ENCODE results near the gene SSC4D. TPM values are rescaled to one million over a fixed set of nuclear protein-coding genes. Genes with fewer than 3 reads are reported as not detected.
A peak's percentile ranks its signal among the peaks of the same experiment; 100 is the strongest.
"Not testable (repeated sequence)": the region's sequence is repeated elsewhere in the genome, so short reads cannot be mapped to it uniquely, and the experiment has no call there.

The SSC4D gene
- total RNA-seq, 3 donors from 2014 or later = 1.9 to 2.6 TPM; not detected in 1

GRCh38 chr7:76437873-76438272 is 28.4 kb upstream of the SSC4D start:
- H3K27ac ChIP-seq; H3K9me3 ChIP-seq; H3K4me3 ChIP-seq; H3K27me3 ChIP-seq; intact Hi-C loops (cut with DNase I; ENCODE audit: low total_unique reads); H3K4me1 ChIP-seq; H3K36me3 ChIP-seq: not testable (repeated sequence)
- DNase-seq (ENCODE audit: low spot score in 2 of 2) = peak; percentile 73 to 77
- TF ChIP-seq, protein P1, sequence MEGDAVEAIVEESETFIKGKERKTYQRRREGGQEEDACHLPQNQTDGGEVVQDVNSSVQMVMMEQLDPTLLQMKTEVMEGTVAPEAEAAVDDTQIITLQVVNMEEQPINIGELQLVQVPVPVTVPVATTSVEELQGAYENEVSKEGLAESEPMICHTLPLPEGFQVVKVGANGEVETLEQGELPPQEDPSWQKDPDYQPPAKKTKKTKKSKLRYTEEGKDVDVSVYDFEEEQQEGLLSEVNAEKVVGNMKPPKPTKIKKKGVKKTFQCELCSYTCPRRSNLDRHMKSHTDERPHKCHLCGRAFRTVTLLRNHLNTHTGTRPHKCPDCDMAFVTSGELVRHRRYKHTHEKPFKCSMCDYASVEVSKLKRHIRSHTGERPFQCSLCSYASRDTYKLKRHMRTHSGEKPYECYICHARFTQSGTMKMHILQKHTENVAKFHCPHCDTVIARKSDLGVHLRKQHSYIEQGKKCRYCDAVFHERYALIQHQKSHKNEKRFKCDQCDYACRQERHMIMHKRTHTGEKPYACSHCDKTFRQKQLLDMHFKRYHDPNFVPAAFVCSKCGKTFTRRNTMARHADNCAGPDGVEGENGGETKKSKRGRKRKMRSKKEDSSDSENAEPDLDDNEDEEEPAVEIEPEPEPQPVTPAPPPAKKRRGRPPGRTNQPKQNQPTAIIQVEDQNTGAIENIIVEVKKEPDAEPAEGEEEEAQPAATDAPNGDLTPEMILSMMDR (IDR thresholded peaks at IDR 0.05) = peak in 1 of 3 donors; percentile 49

DNA sequence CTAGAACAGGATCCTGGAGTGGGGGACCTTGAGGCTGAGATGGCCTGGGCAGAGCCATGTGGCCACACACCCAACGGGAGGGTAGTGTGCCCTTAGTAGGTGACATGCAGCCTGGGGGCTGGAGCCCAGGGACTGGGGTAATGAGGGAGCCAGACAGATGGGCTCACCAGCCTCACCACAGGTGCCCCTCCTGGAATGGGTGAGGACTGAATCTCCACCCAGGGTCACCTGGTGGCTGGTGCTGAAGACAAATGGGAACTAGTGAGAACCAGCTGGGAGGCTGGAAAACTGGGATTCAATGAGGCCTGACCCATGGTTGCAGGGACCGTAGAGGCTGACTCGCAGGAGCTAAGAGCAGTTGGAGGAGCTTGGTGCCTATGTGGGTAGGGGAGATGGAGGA is 21.3 kb upstream of the SSC4D start:
- Histone ChIP-seq H3K4me3 (no peak overlapping the region), H3K27ac (no peak overlapping the region), H3K9me3 (no peaks in the 10 kb centered on the region), H3K4me1 (no peaks in the 10 kb centered on the region), H3K36me3 (no peaks in the 10 kb centered on the region), H3K27me3 (no peaks in the 10 kb centered on the region)
- TF ChIP-seq POLR2AphosphoS5 (IDR thresholded peaks at IDR 0.05) (no peak), POLR2A (IDR thresholded peaks at IDR 0.05) (no peak)
- TF ChIP-seq, protein P1 (IDR thresholded peaks at IDR 0.05) = no peak
- no peak for DNase-seq (ENCODE audit: low spot score in 2 of 2)
- intact Hi-C loops (cut with DNase I; ENCODE audit: low total_unique reads) = no loop called here

- H3K27me3 ChIP-seq = no peaks in the 10 kb centered on the region
- no peak overlapping the region for H3K4me3 ChIP-seq
- H3K27ac ChIP-seq = no peak overlapping the region
- no peaks in the 10 kb centered on the region for H3K36me3 ChIP-seq
- no peak for TF ChIP-seq POLR2A (IDR thresholded peaks at IDR 0.05)
- no peak for TF ChIP-seq POLR2AphosphoS5 (IDR thresholded peaks at IDR 0.05)
- TF ChIP-seq, protein P1 (IDR thresholded peaks at IDR 0.05) = no peak
- H3K9me3 ChIP-seq = no peaks in the 10 kb centered on the region
- H3K4me1 ChIP-seq = no peaks in the 10 kb centered on the region
- DNase-seq (ENCODE audit: low spot score in 2 of 2) = no peak
- intact Hi-C loops (cut with DNase I; ENCODE audit: low total_unique reads) = no loop called here
These were observed 20.7 kb upstream of the SSC4D start for GRCh38 chr7:76430211-76430610.

DNA sequence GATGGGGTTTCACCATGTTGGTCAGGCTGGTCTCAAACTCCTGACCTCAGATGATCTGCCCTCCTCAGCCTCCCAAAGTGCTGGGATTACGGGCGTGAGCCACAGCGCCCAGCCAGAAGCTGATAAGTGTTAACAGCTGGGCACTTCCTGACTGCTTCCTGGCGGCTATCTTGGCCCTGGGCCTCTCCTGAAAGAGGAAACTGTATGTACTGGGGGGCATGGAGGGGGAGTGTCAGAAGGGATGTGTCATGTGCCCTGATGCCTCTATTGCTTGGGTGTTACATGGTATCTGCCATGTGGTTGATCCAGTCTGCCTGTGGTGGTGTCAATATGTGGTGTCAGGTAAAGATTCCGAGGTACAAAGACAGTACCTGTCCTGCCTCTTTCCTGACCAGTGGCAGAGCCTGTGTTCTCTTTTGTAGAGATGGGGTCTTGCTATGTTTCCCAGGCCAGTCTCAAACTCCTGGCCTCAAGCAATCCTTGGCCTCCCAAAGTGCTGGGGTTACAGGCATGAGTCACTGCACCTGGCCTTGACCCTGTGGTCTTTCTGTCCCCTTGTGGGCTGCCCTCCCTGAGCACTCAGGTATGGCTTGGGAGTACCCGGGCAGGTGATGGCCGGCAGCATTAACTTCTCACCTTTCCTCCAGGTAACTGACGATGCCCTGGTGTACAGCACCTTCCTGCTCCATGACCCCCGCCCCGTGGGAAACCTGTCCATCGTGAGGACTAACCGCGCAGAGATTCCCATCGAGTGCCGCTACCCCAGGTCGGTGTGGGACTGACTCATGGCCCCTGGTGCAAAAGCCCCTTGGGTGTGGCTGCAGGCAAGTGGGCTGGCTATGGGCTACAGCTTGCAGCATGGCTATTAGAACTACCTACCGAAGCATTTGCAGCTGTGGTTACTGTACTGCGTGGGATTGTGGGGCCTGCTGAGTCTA is 19.6 kb upstream of the SSC4D start:
- H3K36me3 ChIP-seq = no peaks in the 10 kb centered on the region
- no peak for DNase-seq (ENCODE audit: low spot score in 2 of 2)

More for the DNA sequence above, 19.6 kb upstream of the SSC4D start:
- Histone ChIP-seq H3K27ac (no peak overlapping the region), H3K9me3 (no peaks in the 10 kb centered on the region), H3K4me3 (no peak overlapping the region), H3K27me3 (no peaks in the 10 kb centered on the region), H3K4me1 (no peaks in the 10 kb centered on the region)
- TF ChIP-seq POLR2A (IDR thresholded peaks at IDR 0.05) = no peak
- TF ChIP-seq, protein P1 (IDR thresholded peaks at IDR 0.05) = no peak
- no peak for TF ChIP-seq POLR2AphosphoS5 (IDR thresholded peaks at IDR 0.05)
- intact Hi-C loops (cut with DNase I; ENCODE audit: low total_unique reads) = no loop called here
